ENCODE measurements around the gene ZNF559.

DNA sequence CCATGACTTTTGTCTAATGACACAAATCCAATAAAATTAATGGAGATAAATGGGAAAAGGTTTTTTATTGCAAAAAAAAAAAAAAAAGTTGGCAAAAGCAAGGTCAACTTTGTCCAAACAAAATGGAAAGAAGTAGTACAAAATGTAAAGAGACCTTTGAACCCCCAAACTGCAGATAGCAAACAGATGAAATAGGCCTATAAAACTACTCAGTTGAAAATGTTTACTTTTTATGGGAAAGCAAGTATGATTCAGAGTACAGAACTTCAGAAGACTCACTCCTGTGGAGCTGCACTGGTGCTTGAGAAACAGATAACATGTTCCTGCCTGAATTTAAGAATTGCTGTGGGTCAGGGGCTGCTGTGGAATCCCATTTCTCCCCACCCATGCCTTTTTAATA is 29.0 kb downstream of the ZNF559 start:
- TF ChIP-seq POLR2A (IDR thresholded peaks at IDR 0.05): no peak
- TF ChIP-seq, protein P1, sequence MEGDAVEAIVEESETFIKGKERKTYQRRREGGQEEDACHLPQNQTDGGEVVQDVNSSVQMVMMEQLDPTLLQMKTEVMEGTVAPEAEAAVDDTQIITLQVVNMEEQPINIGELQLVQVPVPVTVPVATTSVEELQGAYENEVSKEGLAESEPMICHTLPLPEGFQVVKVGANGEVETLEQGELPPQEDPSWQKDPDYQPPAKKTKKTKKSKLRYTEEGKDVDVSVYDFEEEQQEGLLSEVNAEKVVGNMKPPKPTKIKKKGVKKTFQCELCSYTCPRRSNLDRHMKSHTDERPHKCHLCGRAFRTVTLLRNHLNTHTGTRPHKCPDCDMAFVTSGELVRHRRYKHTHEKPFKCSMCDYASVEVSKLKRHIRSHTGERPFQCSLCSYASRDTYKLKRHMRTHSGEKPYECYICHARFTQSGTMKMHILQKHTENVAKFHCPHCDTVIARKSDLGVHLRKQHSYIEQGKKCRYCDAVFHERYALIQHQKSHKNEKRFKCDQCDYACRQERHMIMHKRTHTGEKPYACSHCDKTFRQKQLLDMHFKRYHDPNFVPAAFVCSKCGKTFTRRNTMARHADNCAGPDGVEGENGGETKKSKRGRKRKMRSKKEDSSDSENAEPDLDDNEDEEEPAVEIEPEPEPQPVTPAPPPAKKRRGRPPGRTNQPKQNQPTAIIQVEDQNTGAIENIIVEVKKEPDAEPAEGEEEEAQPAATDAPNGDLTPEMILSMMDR (IDR thresholded peaks at IDR 0.05 in 4 of 5, conservative IDR thresholded peaks at IDR 0.05 in 1 of 5): no peak
